Lung (tissue), 12 donors: ENCODE measurements around the gene RMI2. TPM values are rescaled to one million over a fixed set of nuclear protein-coding genes. Genes with fewer than 3 reads are reported as not detected.

Source experiments
- ATAC-seq: fragments of 200-7000 bp; cut with Tn5 transposase; one replicate; pipeline ENCODE4 v1.9.1; 2020; ENCODE audit warnings: moderate number of reproducible peaks; ENCODE audit not compliant: insufficient read depth, low FRiP score
- DNase-seq, 3 donors: peaks; one replicate each; pipeline ENCODE4 v3.0.0-alpha.2; 2013 to 2017
- H3K27ac ChIP-seq, 2 donors: one replicate each; pipeline ENCODE4 v1.5.1; 2013; ENCODE audit warnings: mild to moderate bottlenecking in 2 of 2, moderate library complexity in 2 of 2, control low read depth in 1 of 2, inconsistent platforms in 1 of 2, low read depth in 1 of 2, low read length in 1 of 2
- H3K27me3 ChIP-seq, 3 donors: one replicate each; pipeline ENCODE4 v1.5.1; 2013; ENCODE audit warnings: low read length in 2 of 3; ENCODE audit not compliant: control insufficient read depth in 3 of 3, insufficient read depth in 3 of 3
- H3K36me3 ChIP-seq, 4 donors: one replicate each; pipeline ENCODE4 v1.5.1; 2013; ENCODE audit warnings: low read length in 4 of 4, mild to moderate bottlenecking in 1 of 4, moderate library complexity in 1 of 4; ENCODE audit not compliant: control insufficient read depth in 4 of 4, insufficient read depth in 4 of 4
- H3K4me1 ChIP-seq, 5 donors: one replicate each; pipeline ENCODE4 v1.5.1; 2013; ENCODE audit warnings: low read length in 5 of 5, mild to moderate bottlenecking in 2 of 5, moderate library complexity in 1 of 5; ENCODE audit not compliant: control insufficient read depth in 5 of 5, insufficient read depth in 5 of 5
- H3K4me3 ChIP-seq: one replicate; pipeline ENCODE4 v1.5.1; 2013; ENCODE audit warnings: mild to moderate bottlenecking, control low read depth, moderate library complexity
- H3K9ac ChIP-seq, 2 donors: one replicate each; pipeline ENCODE4 v1.5.1; 2013; ENCODE audit warnings: low read length in 2 of 2, control low read depth in 1 of 2; ENCODE audit not compliant: insufficient read depth in 1 of 2
- H3K9me3 ChIP-seq, 4 donors: one replicate each; pipeline ENCODE4 v1.5.1; 2013; ENCODE audit warnings: low read length in 3 of 4, mild to moderate bottlenecking in 1 of 4, moderate library complexity in 1 of 4; ENCODE audit not compliant: control insufficient read depth in 4 of 4, insufficient read depth in 3 of 4
- WGBS, 2 donors: extraction: QIAGEN DNeasy Blood & Tissue Kit; methylation state at CpG; one replicate each; pipeline ENCODE4 v1.1.7; 2013; 5-methylcytosine and 5-hydroxymethylcytosine counted together
- polyA plus RNA-seq, 2 donors: library from polyadenylated mRNA; stranded (reverse); fragments of 200-250 nt; gene quantifications; one replicate each; pipeline ENCODE4 v1.2.1, GENCODE V29; 2013
- total RNA-seq, 2 donors: library from RNA; depleted of rRNA in 1 of 2; stranded (reverse); fragments of >200 nt in 1 of 2; gene quantifications; one replicate each; pipeline ENCODE4 v1.2.1, GENCODE V29; 2014 to 2021
- TF ChIP-seq, protein P1 (sequence below): IDR thresholded peaks from 2 replicates; pipeline ENCODE4 v1.5.1; 2012; ENCODE audit warnings: mild to moderate bottlenecking; ENCODE audit errors: control extremely low read depth, extremely low read depth
- donor health status: control.
- donor health status: control.
- donor health status: Bipolar disorder and iron deficiency.
- donor health status: healthy.
- donor health status: DM: yes; HTN: yes; CAD: no.

The RMI2 gene
- total and polyA plus RNA-seq, 4 donors: 2.5 to 7.2 (median 4.5) TPM

DNA sequence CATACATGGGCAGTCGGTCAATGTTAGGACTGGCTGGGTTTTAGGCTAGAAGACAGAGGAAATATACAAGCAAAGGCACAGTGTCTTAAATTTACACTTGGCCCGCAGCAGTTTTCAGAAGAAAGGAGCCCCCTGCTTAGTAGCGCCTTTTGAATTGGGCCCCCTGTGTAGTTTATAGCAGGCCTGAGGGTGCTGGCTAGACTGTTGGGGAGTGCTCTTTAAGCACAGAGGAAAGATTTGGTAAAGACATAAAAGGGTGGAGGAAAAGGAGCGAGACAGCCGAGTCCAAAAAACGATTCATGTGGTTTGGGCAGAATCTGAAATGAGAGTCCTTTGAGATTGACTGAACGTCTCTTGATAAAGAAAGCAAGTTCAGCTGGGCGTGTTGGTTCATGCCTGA is 10.6 kb downstream of the RMI2 start:
- H3K4me3 ChIP-seq: no peak overlapping the region
- no peak for DNase-seq
- H3K27me3 ChIP-seq: no peaks in the 10 kb centered on the region
- H3K9me3 ChIP-seq: no peaks in the 10 kb centered on the region
- TF ChIP-seq, protein P1, sequence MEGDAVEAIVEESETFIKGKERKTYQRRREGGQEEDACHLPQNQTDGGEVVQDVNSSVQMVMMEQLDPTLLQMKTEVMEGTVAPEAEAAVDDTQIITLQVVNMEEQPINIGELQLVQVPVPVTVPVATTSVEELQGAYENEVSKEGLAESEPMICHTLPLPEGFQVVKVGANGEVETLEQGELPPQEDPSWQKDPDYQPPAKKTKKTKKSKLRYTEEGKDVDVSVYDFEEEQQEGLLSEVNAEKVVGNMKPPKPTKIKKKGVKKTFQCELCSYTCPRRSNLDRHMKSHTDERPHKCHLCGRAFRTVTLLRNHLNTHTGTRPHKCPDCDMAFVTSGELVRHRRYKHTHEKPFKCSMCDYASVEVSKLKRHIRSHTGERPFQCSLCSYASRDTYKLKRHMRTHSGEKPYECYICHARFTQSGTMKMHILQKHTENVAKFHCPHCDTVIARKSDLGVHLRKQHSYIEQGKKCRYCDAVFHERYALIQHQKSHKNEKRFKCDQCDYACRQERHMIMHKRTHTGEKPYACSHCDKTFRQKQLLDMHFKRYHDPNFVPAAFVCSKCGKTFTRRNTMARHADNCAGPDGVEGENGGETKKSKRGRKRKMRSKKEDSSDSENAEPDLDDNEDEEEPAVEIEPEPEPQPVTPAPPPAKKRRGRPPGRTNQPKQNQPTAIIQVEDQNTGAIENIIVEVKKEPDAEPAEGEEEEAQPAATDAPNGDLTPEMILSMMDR: no peak
- H3K4me1 ChIP-seq: peaks cover 2 to 80% (median 39%) of the 10 kb centered on the region in 5 donors
- no peak for ATAC-seq
- WGBS, 2 donors: 74 to 81% methylated on average over 8 of the region's 8 CpGs
- no peaks in the 10 kb centered on the region for H3K36me3 ChIP-seq
- peak overlapping the region in 1 of 2 donors; percentile 74 for H3K27ac ChIP-seq
- H3K9ac ChIP-seq: peak overlapping the region in 1 of 2 donors; percentile 58

DNA sequence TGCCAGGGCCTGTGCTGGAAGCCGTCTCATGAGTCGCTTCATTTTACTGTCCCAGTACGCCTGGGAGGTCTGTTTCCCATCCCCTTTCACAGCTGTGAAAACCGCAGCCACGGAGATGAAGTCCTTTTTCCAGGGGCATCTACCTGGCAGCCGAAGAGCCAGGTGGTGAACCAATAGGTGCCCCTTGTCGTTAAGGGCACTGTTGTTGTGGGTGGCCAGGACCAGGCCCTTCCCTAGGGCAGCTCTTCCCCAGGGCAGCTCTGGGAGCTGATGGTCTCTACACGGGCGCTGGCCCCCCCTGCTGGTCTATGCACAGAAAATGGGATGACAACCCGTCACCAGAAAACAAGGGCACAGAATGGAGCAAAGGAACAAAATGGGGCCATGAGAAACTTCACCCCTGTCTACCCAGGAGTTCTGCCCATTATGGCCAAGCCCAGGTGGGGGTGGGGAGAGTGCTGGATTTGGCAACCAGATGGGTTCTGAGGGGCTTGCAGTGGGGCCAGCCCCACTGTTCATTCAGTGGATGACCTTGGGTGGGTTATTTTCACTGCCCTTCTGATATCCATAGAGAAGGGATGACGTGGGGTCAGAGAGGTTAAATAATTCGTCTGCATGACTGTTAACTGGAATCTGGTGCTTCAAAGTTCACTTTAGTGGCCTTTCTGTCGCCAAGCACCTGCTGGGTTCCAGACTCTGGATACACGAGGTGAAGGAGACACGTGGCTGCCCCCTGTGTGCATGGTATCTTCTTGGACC is 11.5 kb downstream of the RMI2 start:
- no peaks in the 10 kb centered on the region for H3K9me3 ChIP-seq
- 69 to 72% methylated on average over 15 of the region's 15 CpGs for WGBS, 2 donors
- peaks cover 2 to 80% (median 41%) of the 10 kb centered on the region in 5 donors for H3K4me1 ChIP-seq
- H3K36me3 ChIP-seq: no peaks in the 10 kb centered on the region
- DNase-seq (peak; percentile 74 to 86 (median 85)), ATAC-seq (no peak)
- TF ChIP-seq, protein P1: peak; percentile 44
- H3K27me3 ChIP-seq: no peaks in the 10 kb centered on the region
- no peak overlapping the region for H3K9ac ChIP-seq
- no peak overlapping the region for H3K4me3 ChIP-seq
- H3K27ac ChIP-seq: peak overlapping the region in 1 of 2 donors; percentile 82

DNA sequence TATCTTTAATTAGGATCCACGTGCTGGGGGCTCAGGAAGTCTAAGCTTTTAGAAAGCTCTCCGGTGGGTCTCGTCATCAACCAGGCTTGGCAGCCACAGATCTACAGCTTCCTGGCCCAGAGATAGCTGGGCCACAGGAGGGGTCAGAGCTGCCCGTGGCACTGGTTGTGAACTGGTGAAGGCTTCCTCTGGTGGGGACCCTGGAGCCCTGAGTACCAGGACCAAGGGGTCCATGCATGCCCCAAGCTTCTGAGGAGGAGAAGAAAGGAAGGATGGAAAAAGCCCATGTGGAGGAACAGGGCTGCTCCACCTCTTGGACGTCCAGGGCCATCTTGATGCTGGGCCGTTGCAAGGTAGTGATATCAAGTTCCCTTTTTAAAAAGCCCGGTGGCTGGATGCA is 13.3 kb downstream of the RMI2 start:
- TF ChIP-seq, protein P1: no peak
- Histone ChIP-seq H3K27ac (no peak overlapping the region), H3K36me3 (no peaks in the 10 kb centered on the region), H3K9ac (no peak overlapping the region), H3K27me3 (no peaks in the 10 kb centered on the region), H3K9me3 (no peaks in the 10 kb centered on the region), H3K4me3 (no peak overlapping the region), H3K4me1 (peaks cover 2 to 75% (median 41%) of the 10 kb centered on the region in 5 donors)
- WGBS, 2 donors: 63 to 80% methylated on average over 7 of the region's 7 CpGs
- no peak for DNase-seq
- ATAC-seq: no peak

DNA sequence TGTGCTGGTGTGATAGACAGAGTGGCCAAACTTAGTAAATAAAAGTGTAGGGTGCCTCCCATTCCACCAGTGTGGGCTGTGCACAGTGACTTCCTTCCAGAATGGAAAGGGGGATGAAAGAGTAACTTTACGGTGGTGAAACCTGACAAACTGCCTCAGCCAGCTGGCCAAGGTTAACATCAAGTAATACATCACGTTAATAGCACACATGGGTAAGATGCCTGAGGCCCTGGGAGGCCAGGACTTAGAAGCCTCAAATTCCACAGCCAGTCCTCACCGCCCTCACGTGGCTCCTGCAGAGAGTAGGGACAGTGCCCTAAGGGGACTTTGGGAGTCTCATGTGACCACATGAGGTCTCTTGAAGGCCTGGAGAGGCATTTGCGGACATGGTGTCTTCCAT is 14.1 kb downstream of the RMI2 start:
- ATAC-seq (no peak), DNase-seq (peak; percentile 77 to 87 (median 79))
- H3K4me1 ChIP-seq: peaks cover 2 to 70% (median 41%) of the 10 kb centered on the region in 5 donors
- no peak overlapping the region for H3K27ac ChIP-seq
- TF ChIP-seq, protein P1: no peak
- WGBS, 2 donors: 65 to 66% methylated on average over 5 of the region's 5 CpGs
- H3K36me3 ChIP-seq: no peaks in the 10 kb centered on the region
- no peak overlapping the region for H3K9ac ChIP-seq
- H3K27me3 ChIP-seq: no peaks in the 10 kb centered on the region
- H3K9me3 ChIP-seq: no peaks in the 10 kb centered on the region
- no peak overlapping the region for H3K4me3 ChIP-seq
